GM19023 (cell line): Measurements from ENCODE around the gene CLC.
"Not testable (repeated sequence)": the region's sequence is repeated elsewhere in the genome, so short reads cannot be mapped to it uniquely, and the experiment has no call there.

Experiments
- ATAC-seq: cut with Tn5 transposase; IDR thresholded peaks from one replicate; pipeline ENCODE4 v1.9.1; 2021; ENCODE audit warnings: mild to moderate bottlenecking, moderate library complexity; ENCODE audit not compliant: unreplicated experiment

CLC gene

GRCh38 chr19:39731685-39732084 lies 6.1 kb downstream of the CLC start:
- no peak for ATAC-seq

GRCh38 chr19:39729594-39729993 lies 8.2 kb downstream of the CLC start:
- ATAC-seq, result no peak

- ATAC-seq, result no peak
Observed at GRCh38 chr19:39728040-39728439, 9.8 kb downstream of the CLC start.

- ATAC-seq, result no peak
Observed at GRCh38 chr19:39727070-39727800, 10.6 kb downstream of the CLC start.

GRCh38 chr19:39725995-39726394 lies 11.8 kb downstream of the CLC start:
- no peak for ATAC-seq

GRCh38 chr19:39720144-39720543 lies 17.7 kb downstream of the CLC start:
- ATAC-seq, result not testable (repeated sequence)

- ATAC-seq, result no peak
Observed at GRCh38 chr19:39710333-39710890, 27.4 kb downstream of the CLC start.

GRCh38 chr19:39709026-39709872 lies 28.6 kb downstream of the CLC start:
- no peak for ATAC-seq

GRCh38 chr19:39708594-39708993 lies 29.2 kb downstream of the CLC start:
- no peak for ATAC-seq

GRCh38 chr19:39705578-39706188 lies 32.1 kb downstream of the CLC start:
- ATAC-seq, result no peak

GRCh38 chr19:39704181-39705044 lies 33.4 kb downstream of the CLC start, which contains the start of gene LGALS14:
Gene LGALS14, plus strand, starts transcription at chr19:39704481. Its CDS starts 48 bp downstream, at chr19:39704529.
- ATAC-seq, result no peak

- no peak for ATAC-seq
Observed at GRCh38 chr19:39701291-39701690, 36.5 kb downstream of the CLC start.

- ATAC-seq, result no peak
Observed at GRCh38 chr19:39698535-39698934, 39.3 kb downstream of the CLC start.

- ATAC-seq, result no peak
Observed at GRCh38 chr19:39696387-39696786, 41.4 kb downstream of the CLC start.

GRCh38 chr19:39695759-39696158 lies 42.1 kb downstream of the CLC start:
- ATAC-seq, result no peak

- no peak for ATAC-seq
Observed at GRCh38 chr19:39692822-39693221, 45.0 kb downstream of the CLC start.

GRCh38 chr19:39692166-39692565 lies 45.7 kb downstream of the CLC start:
- no peak for ATAC-seq

- not testable (repeated sequence) for ATAC-seq
Observed at GRCh38 chr19:39688637-39689036, 49.2 kb downstream of the CLC start.

- ATAC-seq, result no peak
Observed at GRCh38 chr19:39686739-39687138, 51.1 kb downstream of the CLC start.

- no peak for ATAC-seq
Observed at GRCh38 chr19:39684267-39684666, 53.6 kb downstream of the CLC start.
